Measurements from ENCODE around the gene MT1H.

DNA sequence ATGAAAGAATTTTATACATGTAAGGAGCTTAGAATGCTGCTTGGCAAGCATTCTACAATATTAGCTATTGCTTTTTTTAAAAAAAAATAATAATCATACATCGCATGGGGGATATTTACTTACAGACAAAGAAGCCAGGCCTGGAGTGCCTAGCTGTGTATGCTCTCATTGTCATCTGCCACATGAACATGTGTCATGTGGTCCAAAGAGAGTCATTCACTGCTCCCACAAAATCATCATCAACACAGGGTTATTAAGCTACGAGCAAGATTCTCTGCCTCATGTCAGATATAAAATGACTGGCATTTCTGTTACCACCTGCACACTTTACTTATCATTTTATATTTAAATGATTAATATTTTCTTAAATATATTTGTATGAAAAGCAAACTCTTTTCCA lies 46.0 kb upstream of the MT1H start:
- TF ChIP-seq, protein P1, sequence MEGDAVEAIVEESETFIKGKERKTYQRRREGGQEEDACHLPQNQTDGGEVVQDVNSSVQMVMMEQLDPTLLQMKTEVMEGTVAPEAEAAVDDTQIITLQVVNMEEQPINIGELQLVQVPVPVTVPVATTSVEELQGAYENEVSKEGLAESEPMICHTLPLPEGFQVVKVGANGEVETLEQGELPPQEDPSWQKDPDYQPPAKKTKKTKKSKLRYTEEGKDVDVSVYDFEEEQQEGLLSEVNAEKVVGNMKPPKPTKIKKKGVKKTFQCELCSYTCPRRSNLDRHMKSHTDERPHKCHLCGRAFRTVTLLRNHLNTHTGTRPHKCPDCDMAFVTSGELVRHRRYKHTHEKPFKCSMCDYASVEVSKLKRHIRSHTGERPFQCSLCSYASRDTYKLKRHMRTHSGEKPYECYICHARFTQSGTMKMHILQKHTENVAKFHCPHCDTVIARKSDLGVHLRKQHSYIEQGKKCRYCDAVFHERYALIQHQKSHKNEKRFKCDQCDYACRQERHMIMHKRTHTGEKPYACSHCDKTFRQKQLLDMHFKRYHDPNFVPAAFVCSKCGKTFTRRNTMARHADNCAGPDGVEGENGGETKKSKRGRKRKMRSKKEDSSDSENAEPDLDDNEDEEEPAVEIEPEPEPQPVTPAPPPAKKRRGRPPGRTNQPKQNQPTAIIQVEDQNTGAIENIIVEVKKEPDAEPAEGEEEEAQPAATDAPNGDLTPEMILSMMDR (IDR thresholded peaks at IDR 0.05): no peak
- TF ChIP-seq POLR2A (IDR thresholded peaks at IDR 0.05): no peak
